Activated effector memory CD4-positive, alpha-beta T cell treated with Interleukin-2 at 50 U/mL for 16 hours (primary cell): ENCODE results near the gene CCDC157.
"Not testable (repeated sequence)": the region's sequence is repeated elsewhere in the genome, so short reads cannot be mapped to it uniquely, and the experiment has no call there.

Source experiments
- DNase-seq: peaks from one replicate; pipeline ENCODE4 v3.0.0-alpha.2; 2020

The CCDC157 gene

DNA sequence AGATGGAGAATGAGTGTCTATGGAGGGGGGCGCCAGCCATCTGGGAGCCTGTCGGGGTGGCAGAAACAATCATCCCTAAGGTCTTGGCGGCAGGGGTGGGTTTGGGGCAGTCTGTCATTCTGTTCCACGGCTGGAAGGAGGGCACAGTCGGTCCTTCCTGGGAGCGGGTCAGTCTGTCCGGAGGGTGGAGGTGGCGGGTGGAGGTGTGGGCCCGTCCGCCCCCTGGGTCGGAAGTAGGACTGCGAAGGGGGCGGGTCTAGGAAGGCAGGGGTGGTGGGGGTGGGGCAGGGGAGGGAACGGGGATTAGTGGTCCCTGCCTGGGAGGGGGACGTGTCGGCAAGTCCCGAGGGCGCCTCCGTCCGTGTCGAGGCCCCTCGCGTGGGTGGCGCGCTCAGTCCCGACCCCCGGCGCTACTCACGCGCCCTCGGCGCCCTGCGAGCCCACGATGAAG is 30.5 kb upstream of the CCDC157 start:
- no peak for DNase-seq

DNA sequence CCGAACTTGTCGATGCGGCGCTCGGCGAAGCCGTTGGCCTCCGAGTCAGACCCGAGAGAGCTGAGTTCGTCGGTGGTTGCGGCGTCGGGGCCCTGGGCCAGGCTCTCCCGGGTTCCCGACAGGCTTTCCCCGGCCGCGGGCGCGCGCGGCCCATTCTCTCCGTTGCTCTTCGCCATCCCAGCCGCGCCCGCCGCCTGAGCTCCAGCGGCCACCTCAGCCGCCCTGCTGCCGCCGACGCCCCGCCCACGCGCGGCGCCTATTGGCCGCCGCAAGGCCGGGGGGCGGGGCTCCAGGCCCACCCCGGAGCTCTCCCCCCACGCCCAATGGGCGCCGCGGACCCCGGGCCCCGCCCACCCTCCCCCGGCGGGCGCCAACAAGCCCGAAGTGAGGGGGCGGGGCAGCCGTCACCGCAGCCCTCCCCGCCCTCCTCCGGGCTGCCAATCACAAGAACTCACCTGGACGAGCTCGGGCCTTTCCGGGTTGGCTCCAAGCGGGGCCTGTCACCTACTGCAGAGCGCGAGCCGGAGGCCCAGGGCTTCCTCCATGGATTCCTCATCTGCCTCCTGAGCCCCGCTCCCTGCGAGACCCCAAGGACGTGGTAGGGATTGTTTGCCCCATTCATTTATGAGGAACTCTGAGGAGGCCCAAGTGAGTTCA is 30.0 kb upstream of the CCDC157 start, which contains the start of gene TBC1D10A:
TSS of gene TBC1D10A (minus strand) at position 236 of the 657 bp plus-strand sequence. CDS start at position 176, 60 bp downstream.
- peak; percentile 94 for DNase-seq

DNA sequence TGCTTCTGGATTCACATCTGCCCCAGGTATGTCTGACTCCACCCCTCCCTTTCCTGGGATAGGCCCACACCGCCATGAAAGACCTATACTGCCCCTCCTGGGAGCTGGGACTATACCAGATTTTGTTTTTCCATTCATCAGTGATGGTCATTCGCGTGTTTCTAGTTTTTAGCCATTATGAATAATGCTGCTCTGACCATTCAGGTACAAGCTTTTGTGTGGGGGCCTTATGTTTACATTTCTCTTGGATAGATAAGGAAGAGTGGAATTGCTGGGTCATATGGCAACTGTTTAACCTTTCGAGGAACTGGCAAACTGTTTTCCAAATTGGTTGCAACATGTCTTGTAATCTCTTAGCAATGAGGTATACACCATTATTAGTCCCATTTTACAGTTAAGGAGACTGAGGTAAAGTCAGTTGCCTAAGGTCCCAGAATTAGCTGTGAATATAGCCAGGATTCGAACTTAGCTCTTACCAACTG is 28.9 kb upstream of the CCDC157 start:
- no peak for DNase-seq

DNA sequence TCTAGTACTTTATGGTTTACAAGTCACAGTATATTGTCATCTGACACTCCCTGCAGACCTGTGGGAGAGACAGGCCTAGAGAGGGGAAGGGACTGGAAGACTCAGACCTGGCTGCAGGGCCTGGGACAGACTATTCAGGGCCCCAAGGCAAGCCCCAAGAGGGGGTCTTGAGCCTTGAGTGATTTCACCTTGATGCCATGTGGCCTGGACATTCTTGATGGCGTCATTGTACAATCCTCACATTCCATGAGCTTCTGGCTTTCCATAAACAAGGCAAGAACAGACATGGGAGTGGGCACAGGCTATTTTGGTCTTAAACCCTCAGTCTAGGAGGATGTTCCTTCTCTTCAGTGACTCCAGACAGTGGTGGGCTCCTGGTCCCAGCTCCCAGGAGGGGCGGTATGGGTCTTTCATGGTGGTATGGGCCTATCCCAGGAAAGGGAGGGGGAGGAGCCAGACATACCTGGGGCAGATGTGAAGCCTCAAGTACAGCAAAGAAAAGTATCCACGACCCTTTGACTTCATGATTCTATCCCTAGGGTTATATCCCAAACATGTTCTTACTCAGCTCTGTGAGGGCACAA is 28.2 kb upstream of the CCDC157 start:
- no peak for DNase-seq

DNA sequence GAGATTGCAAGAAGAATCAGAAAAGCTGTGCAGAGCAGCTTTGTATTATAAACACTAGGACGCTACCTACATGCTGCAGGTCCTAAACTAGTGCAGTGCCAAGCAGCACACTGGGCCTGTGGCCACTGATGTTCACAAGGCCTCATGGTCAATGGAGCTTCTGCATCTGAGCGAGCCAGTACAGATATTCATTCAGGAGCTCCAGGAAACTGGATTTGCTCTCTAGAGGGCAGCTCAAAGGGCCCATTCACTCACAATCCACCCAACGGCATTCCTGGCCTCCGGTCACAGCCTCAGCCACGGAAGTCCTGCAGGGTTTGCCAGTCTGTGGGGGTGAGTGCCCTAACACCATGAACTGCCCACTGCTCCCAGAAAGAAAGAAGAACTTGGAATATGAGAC is 24.3 kb upstream of the CCDC157 start:
- no peak for DNase-seq

DNA sequence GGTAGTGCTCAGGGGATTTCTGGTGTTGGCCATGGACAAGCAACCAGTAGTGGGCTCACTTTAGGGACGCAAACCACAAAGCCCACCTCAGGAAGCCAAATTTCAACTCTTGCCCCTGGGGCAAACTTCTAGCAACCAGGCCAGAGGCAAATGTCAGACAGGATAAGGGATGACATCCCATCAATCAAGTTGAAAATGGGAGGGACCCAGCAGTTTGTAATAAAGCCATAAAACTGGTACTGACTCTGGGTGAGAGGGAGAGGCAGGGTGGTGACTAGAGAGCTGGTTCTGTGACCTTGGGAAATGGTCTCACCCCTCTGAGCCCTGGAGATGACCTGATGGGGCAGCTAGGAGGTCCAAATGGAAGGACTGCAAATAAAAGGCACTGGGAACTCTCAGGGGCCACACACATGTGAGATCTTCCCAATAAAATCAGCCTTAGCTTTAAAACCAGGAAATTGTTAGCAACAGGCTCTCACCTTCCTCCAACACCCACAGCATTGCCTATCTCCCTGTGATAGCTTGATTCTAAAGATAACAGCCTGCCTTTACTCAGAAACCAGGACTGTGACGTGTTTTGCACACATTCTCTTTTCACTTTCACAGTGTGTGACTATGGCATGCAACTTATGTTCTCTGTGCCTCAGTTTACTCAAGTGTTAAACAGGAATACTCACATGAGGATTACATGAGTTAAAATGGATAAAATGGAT is 23.7 kb upstream of the CCDC157 start:
- no peak for DNase-seq

DNA sequence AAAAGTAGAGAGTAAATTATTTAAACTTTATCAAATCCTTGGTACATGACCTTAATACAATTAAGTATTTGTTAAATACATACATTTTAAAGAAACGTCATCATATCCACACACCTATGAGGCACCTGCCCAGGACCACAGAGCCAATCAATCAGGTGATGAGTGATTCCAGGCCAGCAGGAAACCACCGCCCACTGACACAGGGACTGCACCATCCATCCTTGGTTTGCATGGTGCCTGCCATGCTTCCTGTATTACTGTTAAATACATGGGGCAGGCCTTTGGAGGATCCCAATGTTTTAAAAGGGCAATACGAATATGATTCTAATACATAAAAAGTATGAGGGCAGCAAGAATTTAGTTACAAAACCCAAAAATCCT is 23.1 kb upstream of the CCDC157 start:
- DNase-seq = no peak

DNA sequence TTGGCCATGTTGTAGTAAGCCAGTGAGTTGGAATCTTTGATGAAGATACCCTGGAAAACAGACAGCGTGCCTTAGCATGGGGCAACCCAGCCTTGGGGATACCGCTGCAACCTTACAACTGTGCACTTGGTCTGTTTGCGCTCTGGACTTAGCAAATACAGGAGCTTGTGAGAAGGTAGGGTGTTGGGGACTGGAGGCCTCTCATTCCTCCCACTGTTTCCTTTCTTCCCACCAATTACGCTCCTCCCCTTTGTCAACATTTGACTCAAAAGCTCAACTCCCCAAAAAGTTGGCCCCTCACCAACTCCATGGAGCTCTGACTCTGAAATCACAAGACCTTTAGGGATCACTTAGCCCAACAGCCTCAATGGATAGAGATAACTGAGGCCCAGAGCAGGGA is 22.2 kb upstream of the CCDC157 start:
- DNase-seq = no peak

DNA sequence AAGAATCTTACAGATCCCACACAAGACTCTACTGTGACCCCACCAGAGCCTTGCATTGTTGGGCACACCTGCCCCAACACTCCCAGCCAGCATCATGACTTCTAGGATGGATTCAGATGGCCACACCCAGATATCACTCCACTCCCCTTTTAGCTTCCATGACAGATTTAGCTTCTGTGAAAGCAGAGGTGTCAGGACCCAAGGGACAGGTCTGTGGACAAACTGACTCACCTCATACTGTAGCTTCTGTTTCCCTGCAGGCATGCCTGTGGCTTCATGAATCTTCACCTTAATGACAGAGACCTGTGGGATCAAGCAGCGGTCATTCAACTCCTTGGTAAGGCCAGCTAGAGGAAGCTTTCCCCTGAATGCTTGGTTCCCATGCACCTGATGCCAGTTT is 21.6 kb upstream of the CCDC157 start:
- no peak for DNase-seq

DNA sequence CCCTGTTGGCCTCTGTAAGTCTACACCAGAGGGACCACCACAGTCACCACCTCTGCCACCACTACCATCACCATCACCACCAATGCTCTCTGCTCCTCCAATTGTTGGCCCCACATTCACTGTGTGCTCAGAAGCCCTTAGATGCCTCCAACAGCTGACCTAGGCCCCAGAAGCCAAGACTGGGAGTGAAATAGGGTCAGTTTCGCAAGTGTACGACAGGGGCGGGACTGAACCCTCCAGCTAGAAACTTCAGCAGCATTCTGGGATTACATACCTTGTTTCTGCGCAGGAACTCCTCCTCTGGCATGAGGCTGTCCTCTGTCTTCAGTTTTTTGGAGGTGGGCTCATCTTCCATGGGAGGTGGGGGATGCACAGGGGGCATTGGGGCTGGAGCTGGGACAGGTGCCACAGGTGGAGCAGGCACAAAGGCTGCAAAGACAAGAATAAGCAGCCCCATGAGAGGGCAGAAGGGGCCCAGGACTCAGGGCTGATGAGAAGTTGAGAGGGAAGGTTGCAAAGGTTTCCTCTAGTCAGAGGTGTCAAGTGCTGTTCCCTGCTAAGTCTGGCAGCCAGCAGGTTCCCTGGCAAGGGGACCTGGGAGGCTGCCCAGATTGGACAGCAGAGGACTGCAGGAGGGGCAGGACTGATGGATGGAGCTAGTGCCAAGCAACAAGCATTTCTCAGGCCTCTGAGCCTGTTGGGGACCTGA is 19.9 kb upstream of the CCDC157 start:
- DNase-seq = no peak

DNA sequence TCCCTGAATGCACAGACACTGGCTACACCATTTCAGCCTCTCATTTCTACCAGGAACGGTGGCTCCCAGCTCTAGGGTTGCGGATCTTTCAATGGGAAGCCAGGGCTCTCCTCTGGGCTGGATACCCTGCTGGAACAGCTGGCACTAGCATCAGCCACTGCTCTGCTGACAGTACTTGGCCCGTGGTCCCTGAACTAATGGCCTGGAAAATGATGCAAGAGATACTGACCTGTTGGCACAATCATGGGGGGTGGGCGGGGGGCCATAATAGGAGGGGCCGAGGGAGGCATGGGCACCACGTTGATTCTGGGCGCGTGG is 19.4 kb upstream of the CCDC157 start:
- no peak for DNase-seq

DNA sequence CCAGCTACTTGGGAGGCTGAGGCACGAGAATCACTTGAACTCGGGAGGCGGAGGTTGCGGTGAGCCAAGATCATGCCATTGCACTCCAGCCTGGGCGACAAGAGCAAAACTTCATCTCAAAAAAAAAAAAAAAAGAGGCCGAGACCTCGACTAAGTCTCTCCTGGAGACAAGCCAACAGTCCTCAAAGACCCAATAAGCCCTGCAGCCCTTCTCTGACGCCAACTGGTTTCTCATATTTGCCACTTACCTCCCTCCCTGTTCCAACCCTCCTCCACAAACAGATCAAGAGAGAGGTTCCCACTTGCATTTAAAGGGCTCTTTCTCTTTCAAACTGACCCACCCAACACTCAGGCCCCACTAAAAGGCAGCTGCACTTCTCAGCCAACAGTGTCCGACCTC is 18.5 kb upstream of the CCDC157 start:
- not testable (repeated sequence) for DNase-seq

DNA sequence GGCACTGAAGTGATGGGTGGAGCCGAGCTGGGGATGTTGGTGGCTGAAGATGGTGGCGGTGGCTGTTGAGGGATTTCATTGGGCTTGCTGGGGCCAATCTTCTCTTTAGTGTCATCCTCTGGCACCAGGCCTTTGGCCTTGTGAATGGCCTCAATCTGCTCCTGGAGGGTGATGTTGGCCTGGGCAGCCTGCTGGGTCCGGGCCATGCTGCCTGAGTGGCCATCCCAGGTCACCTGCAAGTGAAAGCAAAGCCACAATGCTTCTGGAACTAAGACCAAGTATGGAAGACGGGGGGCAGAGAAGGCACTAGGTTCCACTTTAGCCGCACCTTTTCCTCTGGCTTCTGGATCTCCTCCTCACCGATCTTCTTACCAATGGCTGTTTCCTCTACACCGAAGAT is 18.0 kb upstream of the CCDC157 start:
- no peak for DNase-seq

DNA sequence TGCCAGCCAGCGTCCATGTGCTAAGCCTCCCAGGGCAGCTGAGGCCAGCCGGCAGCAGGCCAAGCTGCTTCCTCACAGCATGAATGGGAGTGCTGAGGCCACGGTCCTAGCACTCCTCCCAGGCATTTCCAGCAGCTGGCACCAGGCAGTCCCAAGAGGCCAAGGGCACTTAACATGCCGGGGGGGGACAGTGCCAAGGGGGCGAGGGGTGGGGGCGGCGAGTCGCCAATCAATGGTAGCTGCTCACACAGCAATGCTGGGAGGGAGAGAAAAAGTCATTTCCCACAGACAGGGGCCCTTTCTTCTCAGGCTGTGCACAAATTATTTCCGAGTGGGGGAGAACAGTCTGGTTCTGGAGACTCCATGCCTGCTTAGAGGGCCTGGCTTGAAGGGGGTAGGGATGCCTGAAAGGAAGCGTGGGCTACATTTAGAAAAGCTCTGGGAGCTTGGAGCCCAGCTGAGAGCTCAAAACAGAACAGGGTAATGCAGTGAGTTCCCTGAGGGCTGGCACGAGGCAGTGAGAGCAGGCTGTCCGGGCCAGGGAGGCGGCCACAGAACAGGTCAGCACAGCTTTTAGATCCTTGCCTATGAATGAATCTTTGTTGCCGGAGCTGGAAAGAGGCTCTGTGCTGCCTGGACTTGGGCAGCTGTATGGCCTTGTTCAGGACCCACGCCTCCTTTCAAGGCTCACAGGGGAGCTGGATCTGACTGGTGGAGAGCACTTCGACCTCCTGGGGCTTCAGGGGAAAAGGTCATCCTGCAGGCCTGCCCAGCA is 15.7 kb upstream of the CCDC157 start:
- no peak for DNase-seq

DNA sequence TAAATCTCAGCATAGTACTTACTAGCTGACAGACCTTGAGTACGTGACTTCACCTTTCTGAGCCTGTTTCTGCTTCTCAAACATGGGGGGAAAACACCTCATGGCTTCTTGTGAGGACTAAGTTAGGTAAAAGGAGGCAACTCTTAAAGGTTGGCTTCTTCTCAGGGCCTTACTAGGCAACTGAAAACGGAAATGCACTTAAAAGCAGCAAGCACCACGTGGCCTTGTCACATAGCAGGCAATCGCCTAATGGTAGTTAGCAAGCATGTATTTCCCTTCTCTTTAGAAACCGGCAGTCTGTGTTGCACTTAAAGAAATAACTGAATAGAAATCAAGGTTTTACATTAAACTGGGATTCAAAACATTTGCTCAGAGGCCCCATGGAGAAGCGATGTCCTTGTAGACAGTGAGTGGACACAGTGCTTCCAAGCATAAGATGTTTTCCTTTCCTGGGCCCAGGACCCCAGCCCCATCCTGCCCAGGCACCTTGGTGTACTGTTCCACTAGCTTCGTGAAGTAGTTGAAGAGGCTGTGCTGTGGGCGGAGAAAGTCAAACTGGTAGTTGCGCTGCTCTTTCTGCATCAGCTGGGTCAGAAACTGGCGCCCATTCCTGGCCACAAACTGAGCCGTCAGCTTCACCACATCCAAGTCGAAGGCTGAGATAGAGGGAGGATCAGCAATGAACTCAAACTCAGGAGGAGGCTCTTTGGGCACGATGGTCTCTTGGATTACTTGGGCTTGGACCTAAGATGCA is 12.2 kb upstream of the CCDC157 start:
- DNase-seq = no peak

DNA sequence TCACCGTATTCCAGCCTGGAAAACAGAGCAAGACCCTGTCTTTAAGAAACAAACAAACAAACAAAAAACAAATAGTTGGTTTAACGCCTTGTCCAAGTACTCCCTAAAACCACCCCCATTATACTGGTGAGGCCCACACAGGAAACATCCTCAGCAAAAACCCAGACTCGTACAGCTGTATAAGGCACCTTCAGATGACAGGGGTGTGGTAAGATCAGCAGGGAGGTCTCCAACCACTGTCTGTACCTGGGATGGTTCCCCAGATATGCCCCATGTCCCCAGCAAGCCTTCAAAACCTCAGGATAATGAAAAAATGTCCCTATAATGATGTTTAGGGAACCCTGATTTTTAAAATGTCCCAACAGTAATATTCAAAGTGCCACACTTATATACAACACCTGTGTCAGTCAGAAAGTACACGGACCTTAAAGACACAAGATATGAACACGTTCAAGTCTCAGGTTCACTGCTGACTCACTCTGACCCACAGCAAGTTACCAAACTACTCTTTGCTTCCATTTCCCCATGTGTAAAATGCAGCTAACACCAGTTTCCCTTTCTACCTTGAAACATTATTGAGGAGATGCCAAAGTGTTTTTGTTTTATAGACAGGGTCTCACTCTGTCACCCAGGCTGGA is 9.4 kb upstream of the CCDC157 start:
- DNase-seq = no peak

DNA sequence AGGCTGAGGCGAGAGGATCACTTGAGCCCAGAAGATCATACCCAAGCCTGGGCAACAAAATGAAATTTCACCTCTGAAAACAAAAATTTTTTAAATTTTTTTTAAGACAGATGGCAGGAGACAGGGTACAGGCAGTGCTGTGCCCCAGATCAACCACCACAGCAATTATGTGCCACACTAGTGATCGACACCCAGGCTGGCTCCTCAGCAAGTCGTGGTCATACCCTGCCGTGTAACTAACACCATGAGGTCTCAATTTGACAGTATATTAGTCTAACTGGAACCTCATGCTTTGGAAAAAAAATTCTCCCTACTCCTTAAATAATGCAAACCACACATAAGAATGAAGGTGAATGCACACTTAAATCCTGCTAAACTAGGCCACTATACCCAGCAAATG is 8.4 kb upstream of the CCDC157 start:
- DNase-seq = no peak

DNA sequence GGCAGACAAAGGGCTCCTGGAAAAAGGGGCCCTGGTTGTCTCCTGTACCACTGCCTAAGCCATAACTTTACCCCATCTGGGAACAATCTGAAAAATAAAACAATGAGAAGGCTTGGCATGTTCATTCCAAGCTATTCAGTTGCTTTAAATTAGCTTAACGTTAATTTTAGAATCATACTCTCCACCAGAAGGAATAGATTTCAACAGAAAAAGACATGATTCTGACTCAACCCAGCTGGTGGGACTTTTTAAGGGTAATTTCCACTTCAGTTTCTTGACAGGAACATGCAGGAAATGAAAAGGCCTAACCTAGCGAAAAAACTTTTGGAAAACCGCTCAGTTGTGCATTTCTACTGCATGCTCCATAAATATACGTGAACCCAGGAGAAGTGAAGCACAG is 8.0 kb upstream of the CCDC157 start:
- no peak for DNase-seq

DNA sequence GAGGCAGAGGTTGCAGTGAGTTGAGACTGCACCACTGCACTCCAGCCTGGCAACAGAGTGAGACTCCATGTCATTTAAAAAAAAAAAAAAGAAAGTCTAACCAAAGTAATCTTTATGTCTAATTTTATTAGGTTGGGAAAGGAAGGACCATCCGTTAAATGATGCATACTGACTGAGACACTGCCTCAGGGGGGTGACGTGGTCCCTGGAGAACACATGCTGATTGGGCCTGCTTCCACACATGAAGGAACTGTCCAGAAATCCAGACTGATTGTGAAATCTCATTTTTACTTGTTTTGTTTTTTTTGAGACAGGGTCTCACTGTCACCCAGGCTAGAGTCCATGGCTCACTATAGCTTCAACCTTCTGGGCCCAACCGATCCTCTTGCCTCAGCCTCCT is 5.6 kb upstream of the CCDC157 start:
- DNase-seq = no peak

DNA sequence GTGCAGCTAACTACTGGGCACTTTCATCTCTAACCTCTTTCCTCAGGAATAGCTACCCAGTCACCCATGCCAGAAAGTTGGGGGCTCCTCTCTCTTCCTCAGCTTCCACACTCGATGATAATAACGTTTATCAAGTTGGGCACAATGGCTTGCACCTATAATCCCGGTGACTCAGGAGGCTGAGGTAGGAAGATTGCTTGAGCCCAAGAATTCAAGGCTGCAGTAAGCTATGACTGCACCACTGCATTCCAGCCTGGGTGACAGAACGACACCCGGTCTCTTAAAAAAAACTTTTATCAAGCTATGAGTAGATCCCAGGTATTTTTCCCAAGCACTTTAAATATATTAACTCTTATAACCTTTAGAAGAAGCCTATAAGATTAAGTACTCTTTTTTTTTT is 2.2 kb upstream of the CCDC157 start:
- DNase-seq = no peak

DNA sequence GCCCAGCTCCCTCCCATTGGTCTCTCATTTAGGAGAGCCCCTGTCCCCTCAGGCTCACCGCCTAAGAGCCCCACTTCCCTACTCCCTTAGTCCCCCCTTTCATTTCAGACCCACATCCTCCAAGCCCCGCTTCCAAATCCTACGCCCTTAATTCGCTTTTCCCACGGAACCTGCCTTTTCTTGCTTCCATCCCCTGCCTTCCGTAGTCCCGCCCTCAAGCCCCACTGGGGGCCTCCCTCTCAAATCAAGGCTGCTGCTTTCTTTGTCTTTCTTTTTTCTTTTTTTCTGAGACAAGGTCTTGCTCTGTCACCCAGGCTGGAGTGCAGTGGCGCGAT is 396 bp downstream of the CCDC157 start:
- no peak for DNase-seq
